ENCODE data around the gene SMYD3. TPM values are rescaled to one million over a fixed set of nuclear protein-coding genes. Genes with fewer than 3 reads are reported as not detected.

Gene SMYD3
- total and polyA plus RNA-seq, 2 of the 4 experiments (the other 2 are of a cell fraction) = 26.5 to 37.6 TPM

DNA sequence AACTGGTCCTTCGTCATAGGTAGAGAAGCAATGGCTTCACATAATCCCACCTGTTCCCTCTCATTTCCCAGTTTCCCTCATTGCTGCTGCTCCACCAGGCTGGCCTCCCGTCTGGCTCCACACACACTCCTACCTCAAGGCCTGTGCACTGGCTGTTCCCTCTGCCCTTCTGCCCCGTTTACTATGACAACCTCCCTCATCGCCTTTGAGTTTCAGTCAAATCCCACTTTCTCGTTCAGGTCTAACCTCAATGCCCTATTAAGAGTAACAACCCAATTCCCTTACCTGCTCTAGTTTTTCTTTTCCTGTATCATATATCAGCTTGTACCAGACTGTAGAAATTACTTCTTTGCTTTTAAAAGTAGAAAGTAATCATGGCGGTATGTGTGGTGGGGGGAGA, 589.7 kb downstream of the SMYD3 start:
- H4K20me1 ChIP-seq (ENCODE audit: insufficient read depth, low read length) = no peaks in the 10 kb centered on the region
- no peaks in the 10 kb centered on the region for H3K9me1 ChIP-seq (ENCODE audit: insufficient read depth, low read length)
- no TSS peak for BruUV-seq (replicated peaks)
- no peak for DNase-seq
- H4K5ac ChIP-seq (ENCODE audit: low read depth, low read length) = no peak overlapping the region
- no peak for TF ChIP-seq RAD21 (IDR thresholded peaks at IDR 0.05; ENCODE audit: low read length)
- no peak for TF ChIP-seq POLR2A (IDR thresholded peaks at IDR 0.05; ENCODE audit: low read depth, low read length)
- TF ChIP-seq MAZ (IDR thresholded peaks at IDR 0.05; ENCODE audit: borderline replicate concordance, low read depth, low read length) = no peak
- TF ChIP-seq CHD1 (IDR thresholded peaks at IDR 0.05; ENCODE audit: low read depth, low read length) = no peak
- TF ChIP-seq SMC3 (IDR thresholded peaks at IDR 0.05; ENCODE audit: low read depth, low read length) = no peak
- no peak for TF ChIP-seq MXI1 (IDR thresholded peaks at IDR 0.05; ENCODE audit: borderline replicate concordance, low read depth, low read length)
- no peak for TF ChIP-seq CEBPB (IDR thresholded peaks at IDR 0.05; ENCODE audit: low read depth, low read length)
- TF ChIP-seq NFE2L2 (IDR thresholded peaks at IDR 0.05; ENCODE audit: low read depth, low read length) = no peak
- H2AK9ac ChIP-seq (replicated peaks; ENCODE audit: low read depth, low read length, poor library complexity) = no peak overlapping the region
- H3K9me3 ChIP-seq (ENCODE audit: control insufficient read depth, insufficient read depth, low read length) = no peaks in the 10 kb centered on the region
- H3K79me1 ChIP-seq (ENCODE audit: low read depth in 1 of 2, low read length in 2 of 2) = no peaks in the 10 kb centered on the region
- no peaks in the 10 kb centered on the region for H3K27me3 ChIP-seq (ENCODE audit: control insufficient read depth, insufficient read depth, low read length)
- no peak overlapping the region for H4K91ac ChIP-seq (ENCODE audit: insufficient read depth, low read depth, low read length)
- H2BK5ac ChIP-seq (ENCODE audit: low read depth, low read length, poor library complexity, severe bottlenecking) = no peak overlapping the region
- intact Hi-C loops (cut with micrococcal nuclease) (no loop called here), dilution Hi-C loops (cut with HindIII; ENCODE audit: low sequenced_read_pairs, unreplicated experiment) (no loop called here), in situ Hi-C loops (cut with MboI; ENCODE audit: low sequenced_read_pairs) (no loop called here)
- CTCF ChIA-PET = no interaction called here
- no peak overlapping the region for H3K14ac ChIP-seq (replicated peaks; ENCODE audit: low read depth, low read length)
- H3K23ac ChIP-seq (ENCODE audit: low read depth, low read length) = no peak overlapping the region
- POLR2A ChIA-PET (ENCODE audit: unreplicated experiment) = no interaction called here
- no peak overlapping the region for H2AK5ac ChIP-seq (ENCODE audit: low read depth, low read length)
- H3K27ac ChIP-seq (ENCODE audit: insufficient read depth, low read length) = no peak overlapping the region
- WGBS, 2 experiments (ENCODE audit: extremely low coverage in 2 of 2, insufficient read length in 1 of 2) = 88% methylated on average over 4 of the region's 6 CpGs; no CpG with 5 or more reads in 1 of the 2 experiments
- H2BK120ac ChIP-seq (ENCODE audit: low read depth, low read length) = no peak overlapping the region
- H2AFZ ChIP-seq (replicated peaks; ENCODE audit: low read length, poor library complexity) = no peak overlapping the region
- H4K8ac ChIP-seq (ENCODE audit: low read depth in 2 of 2, low read length in 2 of 2) = no peak overlapping the region
- no peak overlapping the region for H3K4ac ChIP-seq (ENCODE audit: low read depth, low read length)
- no peak for ATAC-seq (ENCODE audit: low read depth)
- no peaks in the 10 kb centered on the region for H3K4me1 ChIP-seq (ENCODE audit: control insufficient read depth, insufficient read depth, low read length)
- no peak overlapping the region for H2BK20ac ChIP-seq (ENCODE audit: low read depth, low read length)
- H3K36me3 ChIP-seq (ENCODE audit: control insufficient read depth, insufficient read depth, low read length) = no peaks in the 10 kb centered on the region
- H2BK15ac ChIP-seq (ENCODE audit: low read depth, low read length) = no peak overlapping the region
- H3K18ac ChIP-seq (ENCODE audit: low read depth, low read length) = no peak overlapping the region
- H3K4me2 ChIP-seq (ENCODE audit: low read depth, low read length) = no peak overlapping the region
- no peak overlapping the region for H3K9ac ChIP-seq (ENCODE audit: low read depth, low read length)
- H3K4me3 ChIP-seq (ENCODE audit: insufficient read depth, low read depth, low read length) = no peak overlapping the region
- H3K56ac ChIP-seq (ENCODE audit: extremely low read depth, insufficient read depth, low read length) = no peak overlapping the region
